HCT116 (cell line): Measurements from ENCODE around the gene PLOD1.

Source experiments
- CTCF ChIP-seq, 3 experiments: fragments of 200-600 bp in 1 of 3; sonication (generic) in 1 of 3; IDR thresholded peaks in 2 of 3; conservative IDR thresholded peaks in 1 of 3; 2 replicates each; pipeline ENCODE4 v1.5.1; 2012 to 2017; ENCODE audit warnings: low read depth in 2 of 3, low read length in 2 of 3, antibody characterized with exemption in 1 of 3, borderline replicate concordance in 1 of 3, control low read depth in 1 of 3, mild to moderate bottlenecking in 1 of 3, mixed read lengths in 1 of 3, mixed run types in 1 of 3, moderate library complexity in 1 of 3; ENCODE audit not compliant: insufficient read depth in 1 of 3
- TF ChIP-seq, protein P1 (sequence below): IDR thresholded peaks from 2 replicates; pipeline ENCODE4 v1.6.1; 2012; ENCODE audit warnings: low read depth

DNA sequence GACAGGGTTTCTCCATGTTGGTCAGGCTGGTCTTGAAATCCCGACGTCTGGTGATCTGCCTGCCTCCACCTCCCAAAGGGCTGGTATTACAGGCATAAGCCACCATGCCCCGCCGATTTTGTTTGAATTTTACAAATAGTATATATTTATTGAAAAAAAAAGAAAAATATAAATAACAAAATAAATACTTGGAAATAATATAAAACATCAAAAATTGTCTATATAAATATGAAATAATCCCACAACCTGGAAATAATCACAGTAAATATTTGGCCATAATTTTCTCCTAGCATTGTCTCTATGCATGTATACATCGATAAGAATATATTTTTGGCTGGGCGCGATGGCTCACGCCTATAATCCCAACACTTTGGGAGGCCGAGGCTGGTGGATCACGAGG, 2.7 kb upstream of the PLOD1 start:
- TF ChIP-seq, protein P1, sequence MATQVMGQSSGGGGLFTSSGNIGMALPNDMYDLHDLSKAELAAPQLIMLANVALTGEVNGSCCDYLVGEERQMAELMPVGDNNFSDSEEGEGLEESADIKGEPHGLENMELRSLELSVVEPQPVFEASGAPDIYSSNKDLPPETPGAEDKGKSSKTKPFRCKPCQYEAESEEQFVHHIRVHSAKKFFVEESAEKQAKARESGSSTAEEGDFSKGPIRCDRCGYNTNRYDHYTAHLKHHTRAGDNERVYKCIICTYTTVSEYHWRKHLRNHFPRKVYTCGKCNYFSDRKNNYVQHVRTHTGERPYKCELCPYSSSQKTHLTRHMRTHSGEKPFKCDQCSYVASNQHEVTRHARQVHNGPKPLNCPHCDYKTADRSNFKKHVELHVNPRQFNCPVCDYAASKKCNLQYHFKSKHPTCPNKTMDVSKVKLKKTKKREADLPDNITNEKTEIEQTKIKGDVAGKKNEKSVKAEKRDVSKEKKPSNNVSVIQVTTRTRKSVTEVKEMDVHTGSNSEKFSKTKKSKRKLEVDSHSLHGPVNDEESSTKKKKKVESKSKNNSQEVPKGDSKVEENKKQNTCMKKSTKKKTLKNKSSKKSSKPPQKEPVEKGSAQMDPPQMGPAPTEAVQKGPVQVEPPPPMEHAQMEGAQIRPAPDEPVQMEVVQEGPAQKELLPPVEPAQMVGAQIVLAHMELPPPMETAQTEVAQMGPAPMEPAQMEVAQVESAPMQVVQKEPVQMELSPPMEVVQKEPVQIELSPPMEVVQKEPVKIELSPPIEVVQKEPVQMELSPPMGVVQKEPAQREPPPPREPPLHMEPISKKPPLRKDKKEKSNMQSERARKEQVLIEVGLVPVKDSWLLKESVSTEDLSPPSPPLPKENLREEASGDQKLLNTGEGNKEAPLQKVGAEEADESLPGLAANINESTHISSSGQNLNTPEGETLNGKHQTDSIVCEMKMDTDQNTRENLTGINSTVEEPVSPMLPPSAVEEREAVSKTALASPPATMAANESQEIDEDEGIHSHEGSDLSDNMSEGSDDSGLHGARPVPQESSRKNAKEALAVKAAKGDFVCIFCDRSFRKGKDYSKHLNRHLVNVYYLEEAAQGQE, result no peak
- no peak for TF ChIP-seq CTCF (IDR thresholded peaks at IDR 0.05 in 2 of 3, conservative IDR thresholded peaks at IDR 0.05 in 1 of 3; ENCODE audit: borderline replicate concordance in 1 of 3, insufficient read depth in 1 of 3, low read depth in 2 of 3, low read length in 2 of 3)
